Large intestine (tissue), 3 donors: ENCODE data around the gene NOCT. TPM values are rescaled to one million over a fixed set of nuclear protein-coding genes. Genes with fewer than 3 reads are reported as not detected.
"Not testable (repeated sequence)": the region's sequence is repeated elsewhere in the genome, so short reads cannot be mapped to it uniquely, and the experiment has no call there.

ENCODE experiments used
- DNase-seq, 2 donors: peaks; one replicate each; pipeline versions ENCODE4 v3.0.0 to v3.0.0-alpha.2; 2013
- H3K27ac ChIP-seq: one replicate; pipeline ENCODE4 v1.5.1; 2013; ENCODE audit warnings: low read length
- H3K27me3 ChIP-seq: 2 replicates; pipeline ENCODE4 v1.6.1; 2013; ENCODE audit warnings: low read length; ENCODE audit not compliant: control insufficient read depth, insufficient read depth
- H3K36me3 ChIP-seq: 2 replicates; pipeline ENCODE4 v1.6.1; 2013; ENCODE audit warnings: low read length; ENCODE audit not compliant: control insufficient read depth, insufficient read depth
- H3K4me1 ChIP-seq: one replicate; pipeline ENCODE4 v1.6.1; 2013; ENCODE audit warnings: low read length; ENCODE audit not compliant: control insufficient read depth, insufficient read depth
- H3K4me3 ChIP-seq: one replicate; pipeline ENCODE4 v1.5.1; 2013; ENCODE audit warnings: low read length
- H3K9me3 ChIP-seq: one replicate; pipeline ENCODE4 v1.6.1; 2013; ENCODE audit warnings: mild to moderate bottlenecking, low read depth, low read length, moderate library complexity; ENCODE audit not compliant: control insufficient read depth
- whole genome bisulfite sequencing: methylation state at CpG from one replicate; pipeline ENCODE4 v1.1.5; 2013; ENCODE audit warnings: low lambda C conversion rate; ENCODE audit not compliant: insufficient coverage; 5-methylcytosine and 5-hydroxymethylcytosine counted together
- polyA plus RNA-seq: library from polyadenylated mRNA; unstranded; fragments of 120-200 nt; gene quantifications from one replicate; pipeline ENCODE4 v1.2.1, GENCODE V29; 2013

NOCT gene
- polyA plus RNA-seq, 1 donor = 5.4 TPM

DNA sequence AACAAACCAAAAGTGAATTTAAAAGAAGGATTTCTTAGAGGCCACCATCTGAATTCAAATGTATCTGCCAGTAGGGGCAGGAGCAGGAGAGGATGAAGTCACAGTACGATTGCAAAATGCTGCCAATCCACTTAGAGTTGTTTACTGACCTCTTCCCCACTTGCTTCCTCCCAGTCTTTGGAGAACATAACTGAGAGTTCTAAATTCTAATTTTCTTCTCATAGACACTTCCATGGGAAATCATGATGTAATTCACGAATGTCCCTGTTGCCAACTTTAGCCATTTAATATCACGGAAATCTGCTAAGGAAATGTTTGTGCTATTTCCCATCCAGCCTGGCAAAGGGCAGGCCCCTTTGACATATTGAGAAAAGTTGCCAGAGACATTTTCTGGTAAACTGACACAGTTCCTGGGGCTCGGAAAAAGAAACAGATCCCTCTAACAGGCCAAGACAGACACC is 33.6 kb upstream of the NOCT start:
- no peak overlapping the region for H3K4me3 ChIP-seq
- H3K27ac ChIP-seq = no peak overlapping the region
- DNase-seq = peak; percentile 31 to 48
- no peaks in the 10 kb centered on the region for H3K36me3 ChIP-seq
- H3K4me1 ChIP-seq = no peaks in the 10 kb centered on the region
- no peaks in the 10 kb centered on the region for H3K9me3 ChIP-seq
- WGBS = 29% methylated on average over 1 of the region's 4 CpGs
- H3K27me3 ChIP-seq = no peaks in the 10 kb centered on the region

DNA sequence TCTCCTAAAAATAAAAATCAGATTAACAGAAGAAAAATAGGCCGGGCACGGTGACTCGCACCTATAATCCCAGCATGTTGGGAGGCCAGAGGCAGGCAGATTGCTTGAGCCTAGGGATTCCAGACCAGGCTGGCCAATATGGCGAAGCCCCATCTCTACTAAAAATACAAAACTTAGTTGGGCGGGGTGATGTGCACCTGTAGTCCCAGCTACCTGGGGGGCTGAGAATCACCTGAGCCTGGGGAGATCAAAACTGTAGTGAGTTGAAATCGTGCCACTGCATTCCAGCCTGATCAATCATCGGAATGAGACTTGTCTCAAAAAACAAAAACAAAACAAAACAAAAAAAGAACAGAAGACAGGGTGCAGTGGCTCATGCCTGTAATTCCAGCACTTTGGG is 32.8 kb upstream of the NOCT start:
- no peak for DNase-seq
- Histone ChIP-seq H3K9me3 (no peaks in the 10 kb centered on the region), H3K27ac (no peak overlapping the region), H3K27me3 (no peaks in the 10 kb centered on the region), H3K4me3 (no peak overlapping the region), H3K4me1 (no peaks in the 10 kb centered on the region), H3K36me3 (no peaks in the 10 kb centered on the region)
- WGBS = no CpG with 5 or more reads among the region's 7 CpGs

DNA sequence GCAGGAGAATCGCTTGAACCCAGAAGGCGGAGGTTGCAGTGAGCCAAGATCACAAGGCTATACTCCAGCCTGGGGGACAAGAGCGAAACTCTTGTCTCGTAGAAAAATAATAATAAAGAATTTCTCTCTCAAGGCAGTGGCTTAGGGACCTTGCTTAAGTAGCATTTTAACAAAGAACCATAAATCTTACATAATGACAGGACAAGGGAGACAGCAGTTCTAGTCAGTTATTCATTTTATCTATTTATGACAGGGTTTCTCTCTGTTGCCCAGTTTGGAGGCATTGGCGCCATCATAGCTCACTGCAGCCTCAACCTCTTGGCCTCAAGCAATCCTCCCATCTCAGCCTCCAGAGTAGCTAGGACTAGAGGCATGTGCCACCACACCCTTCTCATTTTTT is 31.9 kb upstream of the NOCT start:
- H3K27ac ChIP-seq = no peak overlapping the region
- 96% methylated on average over 4 of the region's 5 CpGs for WGBS
- H3K4me1 ChIP-seq = no peaks in the 10 kb centered on the region
- no peaks in the 10 kb centered on the region for H3K36me3 ChIP-seq
- H3K27me3 ChIP-seq = no peaks in the 10 kb centered on the region
- no peak overlapping the region for H3K4me3 ChIP-seq
- no peaks in the 10 kb centered on the region for H3K9me3 ChIP-seq
- no peak for DNase-seq

DNA sequence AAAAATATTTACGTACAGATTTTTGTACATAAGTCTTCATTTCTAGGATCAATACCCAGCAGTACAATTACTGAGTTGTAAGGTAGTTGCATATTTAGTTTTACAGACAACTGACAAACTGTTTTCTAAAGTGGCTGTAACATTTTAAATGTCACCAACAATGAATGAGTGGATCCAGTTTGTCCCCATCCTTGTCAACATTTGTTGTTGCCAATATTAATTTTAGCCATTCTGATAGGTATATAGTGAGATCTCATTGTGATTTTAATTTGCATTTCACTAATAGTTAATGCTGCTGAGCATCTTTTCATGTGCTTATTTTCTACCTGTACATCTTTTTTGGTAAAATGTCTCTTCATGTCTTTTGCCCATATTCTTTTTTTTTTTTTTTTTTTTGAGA is 30.9 kb upstream of the NOCT start:
- WGBS = 86% methylated on average over 1 of the region's 1 CpG

DNA sequence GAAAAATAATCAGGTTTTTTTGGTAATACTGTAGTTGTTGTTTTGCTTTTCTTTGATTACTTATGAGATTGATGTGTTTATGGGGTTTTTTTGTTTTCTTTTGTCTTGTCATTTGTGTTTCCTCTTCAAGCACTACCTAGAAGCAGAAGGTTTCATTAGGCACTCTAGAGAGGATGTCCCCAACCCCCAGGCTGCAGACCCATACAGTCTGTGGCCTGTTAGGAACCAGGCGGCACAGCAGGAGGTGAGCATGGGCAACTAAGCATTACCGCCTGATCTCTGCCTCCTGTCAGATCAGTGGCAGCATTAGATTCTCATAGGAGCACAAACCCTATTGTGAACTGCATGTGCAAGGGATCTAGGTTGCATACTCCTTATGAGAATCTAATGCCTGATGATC is 22.9 kb upstream of the NOCT start:
- WGBS = no CpG with 5 or more reads among the region's 2 CpGs
- no peaks in the 10 kb centered on the region for H3K9me3 ChIP-seq
- no peak overlapping the region for H3K4me3 ChIP-seq
- no peaks in the 10 kb centered on the region for H3K27me3 ChIP-seq
- no peak for DNase-seq
- H3K36me3 ChIP-seq = no peaks in the 10 kb centered on the region
- no peak overlapping the region for H3K27ac ChIP-seq
- H3K4me1 ChIP-seq = no peaks in the 10 kb centered on the region

More for the DNA sequence above, 30.9 kb upstream of the NOCT start:
- no peaks in the 10 kb centered on the region for H3K36me3 ChIP-seq
- no peaks in the 10 kb centered on the region for H3K9me3 ChIP-seq
- DNase-seq = no peak
- no peaks in the 10 kb centered on the region for H3K27me3 ChIP-seq
- H3K27ac ChIP-seq = no peak overlapping the region
- H3K4me3 ChIP-seq = no peak overlapping the region
- no peaks in the 10 kb centered on the region for H3K4me1 ChIP-seq

DNA sequence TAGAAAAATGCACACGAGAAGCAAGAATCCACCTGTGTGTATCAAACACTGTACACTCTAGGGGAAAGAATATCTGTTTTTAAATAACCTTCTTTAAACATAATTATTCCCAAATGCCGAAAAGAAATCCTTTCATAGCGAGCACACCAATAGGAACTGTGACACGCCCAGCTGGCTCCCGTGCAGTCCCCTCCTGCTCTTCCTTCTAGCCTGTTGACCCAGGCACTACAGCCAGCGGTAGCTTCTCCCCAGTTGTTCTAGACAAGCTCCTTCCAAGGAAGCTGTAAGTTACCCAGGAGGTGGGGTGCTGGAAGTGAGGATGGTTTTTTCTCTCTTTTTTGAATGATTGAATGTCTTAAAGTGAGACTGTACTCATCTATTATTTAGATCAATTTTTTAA is 19.5 kb upstream of the NOCT start:
- Histone ChIP-seq H3K4me1 (no peaks in the 10 kb centered on the region), H3K4me3 (no peak overlapping the region), H3K27me3 (no peaks in the 10 kb centered on the region), H3K27ac (no peak overlapping the region), H3K9me3 (no peaks in the 10 kb centered on the region), H3K36me3 (no peaks in the 10 kb centered on the region)
- WGBS = 83% methylated on average over 1 of the region's 6 CpGs
- no peak for DNase-seq

DNA sequence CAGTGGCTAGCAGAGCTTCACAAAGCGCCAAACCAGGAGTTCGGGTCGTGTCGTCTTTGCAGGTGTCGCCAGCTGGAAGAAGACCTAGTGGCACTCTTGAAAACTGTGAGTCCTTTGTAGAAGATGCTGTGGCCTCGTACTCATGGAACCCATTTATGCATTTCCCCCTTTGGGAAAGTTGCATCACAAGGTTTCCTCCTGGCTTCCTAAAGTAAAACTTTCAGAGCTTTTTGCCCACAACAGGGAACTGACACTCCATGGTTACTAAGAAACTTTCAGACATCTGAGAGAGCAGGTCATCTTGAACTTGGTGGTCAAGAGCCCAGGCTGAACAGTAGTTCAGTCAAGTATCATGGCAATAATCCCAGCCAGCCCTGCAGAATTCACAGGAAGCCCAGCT is 15.9 kb upstream of the NOCT start:
- no peaks in the 10 kb centered on the region for H3K36me3 ChIP-seq
- H3K9me3 ChIP-seq = no peaks in the 10 kb centered on the region
- WGBS = no CpG with 5 or more reads among the region's 6 CpGs

DNA sequence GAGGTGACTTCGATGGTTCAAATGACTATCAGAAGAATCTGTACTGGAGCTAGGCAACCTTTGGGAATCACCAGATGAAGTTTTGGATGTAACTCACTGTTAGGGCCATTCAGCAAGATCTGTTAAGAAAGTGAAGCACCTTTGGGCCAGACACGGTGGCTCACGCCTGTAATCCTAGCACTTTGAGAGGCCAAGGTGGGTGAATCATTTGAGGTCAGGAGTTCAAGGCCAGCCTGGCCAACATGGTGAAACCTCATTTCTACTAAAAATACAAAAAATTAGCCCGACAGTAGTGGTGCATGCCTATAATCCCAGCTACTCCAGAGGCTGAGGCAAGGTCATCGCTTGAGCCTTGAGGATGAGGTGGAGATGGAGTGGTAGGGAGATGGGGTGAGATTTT is 15.4 kb upstream of the NOCT start:
- 80% methylated on average over 1 of the region's 5 CpGs for WGBS
- DNase-seq = not testable (repeated sequence)

More for the DNA sequence above, 15.9 kb upstream of the NOCT start:
- no peak overlapping the region for H3K27ac ChIP-seq
- H3K4me3 ChIP-seq = no peak overlapping the region
- H3K4me1 ChIP-seq = no peaks in the 10 kb centered on the region
- no peak for DNase-seq
- no peaks in the 10 kb centered on the region for H3K27me3 ChIP-seq

DNA sequence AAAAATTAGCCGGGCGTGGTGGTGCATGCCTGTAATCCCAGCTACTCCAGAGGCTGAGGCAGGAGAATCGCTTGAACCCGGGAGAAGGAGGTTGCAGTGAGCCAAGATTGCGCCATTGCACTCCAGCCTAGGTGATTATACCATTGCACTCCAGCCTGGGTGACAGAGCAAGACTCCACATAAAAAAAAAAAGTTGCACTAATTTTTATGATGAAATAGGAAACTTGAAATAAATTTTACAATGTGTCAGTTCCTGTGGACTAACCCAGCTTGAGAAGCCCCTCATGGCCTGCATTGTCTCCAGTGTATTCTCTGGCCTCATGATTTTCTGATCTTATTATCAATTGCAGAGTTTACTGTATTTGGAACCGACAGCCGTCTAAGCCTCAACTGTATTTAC is 14.2 kb upstream of the NOCT start:
- not testable (repeated sequence) for DNase-seq, H3K36me3 ChIP-seq, H3K9me3 ChIP-seq, H3K27me3 ChIP-seq, H3K4me3 ChIP-seq, H3K27ac ChIP-seq, H3K4me1 ChIP-seq
- no CpG with 5 or more reads among the region's 7 CpGs for whole genome bisulfite sequencing

More for the DNA sequence above, 15.4 kb upstream of the NOCT start:
- not testable (repeated sequence) for H3K27me3 ChIP-seq, H3K4me1 ChIP-seq, H3K9me3 ChIP-seq, H3K4me3 ChIP-seq, H3K36me3 ChIP-seq, H3K27ac ChIP-seq

DNA sequence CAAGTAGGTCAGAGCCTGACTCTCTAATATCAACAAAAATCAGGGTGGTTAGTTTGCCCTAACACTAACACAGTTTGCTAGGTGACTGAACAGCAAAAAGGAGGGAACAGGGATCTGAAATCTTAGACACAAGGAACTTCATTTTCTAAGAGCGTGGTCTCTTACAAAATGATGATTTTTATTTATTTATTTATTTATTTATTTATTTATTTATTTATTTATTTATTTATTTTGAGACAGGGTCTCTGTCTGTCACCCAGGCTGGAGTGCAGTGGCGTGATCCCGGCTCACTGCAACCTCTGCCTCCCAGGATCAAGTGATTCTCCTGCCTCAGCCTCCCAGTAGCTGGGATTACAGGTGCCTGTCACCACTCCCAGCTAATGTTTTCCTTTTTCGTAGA is 11.9 kb upstream of the NOCT start:
- not testable (repeated sequence) for H3K9me3 ChIP-seq, H3K36me3 ChIP-seq, H3K4me3 ChIP-seq, H3K27me3 ChIP-seq, H3K27ac ChIP-seq, DNase-seq, H3K4me1 ChIP-seq
- WGBS = no CpG with 5 or more reads among the region's 4 CpGs

DNA sequence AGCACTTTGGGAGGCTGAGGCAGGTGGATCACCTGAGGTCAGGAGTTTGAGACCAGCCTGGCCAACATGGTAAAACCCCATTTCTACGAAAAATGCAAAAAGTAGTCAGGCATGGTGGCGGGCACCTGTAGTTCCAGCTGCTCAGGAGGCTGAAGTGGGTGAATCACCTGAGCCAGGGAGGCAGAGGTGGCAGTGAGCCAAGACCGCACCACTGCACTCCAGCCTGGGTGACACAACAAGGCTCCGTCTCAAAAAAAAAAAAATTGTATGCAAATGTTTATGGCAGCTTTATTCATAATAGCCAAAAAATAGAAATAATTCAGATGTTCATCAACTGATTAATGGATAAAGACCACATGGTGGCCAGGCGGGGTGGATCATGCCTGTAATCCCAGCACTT is 9.8 kb upstream of the NOCT start:
- Histone ChIP-seq H3K27ac (no peak overlapping the region), H3K9me3 (peaks cover 7% of the 10 kb centered on the region), H3K4me1 (no peaks in the 10 kb centered on the region), H3K4me3 (no peak overlapping the region), H3K27me3 (no peaks in the 10 kb centered on the region), H3K36me3 (no peaks in the 10 kb centered on the region)
- 79% methylated on average over 2 of the region's 5 CpGs for WGBS
- DNase-seq = no peak
